A673 (cell line): ENCODE results near the gene GALNTL6. TPM values are rescaled to one million over a fixed set of nuclear protein-coding genes. Genes with fewer than 3 reads are reported as not detected.
"Not testable (repeated sequence)": the region's sequence is repeated elsewhere in the genome, so short reads cannot be mapped to it uniquely, and the experiment has no call there.

Experiments used
- BruUV-seq: library from RNA; stranded (reverse); fragments of 400-500 nt; replicated peaks from 2 replicates; lab custom pipeline; 2021; lab: Mats Ljungman, UMichigan
- CTCF ChIA-PET: fragments of 300-600 bp; sonication (Branson Sonifier 250); formaldehyde crosslinking; loops from one replicate; lab custom pipeline; 2022; ENCODE audit warnings: antibody characterized with exemption; lab: Charles Lee
- POLR2A ChIA-PET: fragments of 300-600 bp; sonication (Branson Sonifier 250); formaldehyde crosslinking; loops from one replicate; lab custom pipeline; 2022; ENCODE audit warnings: antibody characterized with exemption; ENCODE audit not compliant: low non-redundant PET; lab: Charles Lee
- DNase-seq: peaks from one replicate; pipeline ENCODE4 v3.0.0-alpha.2; 2015; ENCODE audit warnings: low spot score
- H3K27ac ChIP-seq: fragments of 200-600 bp; sonication (generic); 2 replicates; pipeline ENCODE4 v1.5.1; 2016; ENCODE audit warnings: mixed run types, low read depth, mild to moderate bottlenecking, mixed read lengths, antibody characterized with exemption, low read length; ENCODE audit not compliant: poor library complexity, severe bottlenecking
- H3K27me3 ChIP-seq: fragments of 200-600 bp; sonication (generic); replicated peaks from 2 replicates; pipeline ENCODE4 v1.6.1; 2017; ENCODE audit warnings: mixed run types, low read depth, mild to moderate bottlenecking, mixed read lengths, antibody characterized with exemption, low read length; ENCODE audit not compliant: insufficient read depth, poor library complexity
- H3K36me3 ChIP-seq: fragments of 200-600 bp; sonication (generic); 2 replicates; pipeline ENCODE4 v1.6.1; 2016; ENCODE audit warnings: mixed run types, mild to moderate bottlenecking, mixed read lengths, antibody characterized with exemption, low read length; ENCODE audit not compliant: insufficient read depth, poor library complexity, severe bottlenecking
- H3K4me1 ChIP-seq: fragments of 200-600 bp; sonication (generic); 2 replicates; pipeline ENCODE4 v1.6.1; 2017; ENCODE audit warnings: mixed run types, mild to moderate bottlenecking, mixed read lengths, antibody characterized with exemption, low read length; ENCODE audit not compliant: insufficient read depth, poor library complexity, severe bottlenecking
- H3K4me3 ChIP-seq: fragments of 200-600 bp; sonication (generic); 2 replicates; pipeline ENCODE4 v1.5.1; 2016; ENCODE audit warnings: low read depth, mixed run types, mild to moderate bottlenecking, mixed read lengths, low read length; ENCODE audit not compliant: poor library complexity, severe bottlenecking
- H3K9me3 ChIP-seq: fragments of 200-600 bp; sonication (generic); 2 replicates; pipeline ENCODE4 v1.6.1; 2016; ENCODE audit warnings: mixed run types, low read depth, mild to moderate bottlenecking, mixed read lengths, antibody characterized with exemption, low read length; ENCODE audit not compliant: poor library complexity, severe bottlenecking
- CTCF ChIP-seq: fragments of 300-800, 200-600 bp; sonication (generic); conservative IDR thresholded peaks from 2 replicates; pipeline ENCODE4 v1.5.1; 2017; ENCODE audit warnings: low read depth, mild to moderate bottlenecking, antibody characterized with exemption, low read length, moderate library complexity, mixed read lengths
- EZH2 ChIP-seq: fragments of 200-600 bp; sonication (generic); IDR thresholded peaks from 2 replicates; pipeline ENCODE4 v1.6.1; 2017; ENCODE audit warnings: borderline replicate concordance, low read depth, mild to moderate bottlenecking, mixed read lengths, antibody characterized with exemption, low read length; ENCODE audit not compliant: poor library complexity, severe bottlenecking
- intact Hi-C: fragments of 100-400 bp; cut with micrococcal nuclease; formaldehyde crosslinking; loops from one replicate; pipeline ENCODE4 v1.10.0; 2022; ENCODE audit not compliant: unreplicated experiment
- total RNA-seq: library from RNA; stranded (reverse); gene quantifications from 2 replicates; pipeline ENCODE4 v1.2.3, GENCODE V29; 2021

Gene GALNTL6
- total RNA-seq, 1 experiment from 2014 or later: 0.30 TPM

- ChIA-PET POLR2A (no interaction called here), CTCF (no interaction called here)
- no peak for DNase-seq
- Histone ChIP-seq H3K4me3 (no peak overlapping the region), H3K4me1 (no peaks in the 10 kb centered on the region), H3K27ac (no peak overlapping the region), H3K27me3 (no peaks in the 10 kb centered on the region), H3K36me3 (no peaks in the 10 kb centered on the region), H3K9me3 (no peaks in the 10 kb centered on the region)
- TF ChIP-seq CTCF (no peak), EZH2 (no peak)
- intact Hi-C loops: no loop called here
- BruUV-seq: no TSS peak
These were observed 1087.7 kb downstream of the GALNTL6 start for GRCh38 chr4:172900900-172901299.

- CTCF ChIA-PET, H3K9me3 ChIP-seq, BruUV-seq, POLR2A ChIA-PET, H3K4me1 ChIP-seq, H3K27me3 ChIP-seq, DNase-seq, intact Hi-C loops, H3K36me3 ChIP-seq, H3K4me3 ChIP-seq, H3K27ac ChIP-seq: not testable (repeated sequence)
These were observed 1099.3 kb downstream of the GALNTL6 start for GRCh38 chr4:172912468-172912867.

DNA sequence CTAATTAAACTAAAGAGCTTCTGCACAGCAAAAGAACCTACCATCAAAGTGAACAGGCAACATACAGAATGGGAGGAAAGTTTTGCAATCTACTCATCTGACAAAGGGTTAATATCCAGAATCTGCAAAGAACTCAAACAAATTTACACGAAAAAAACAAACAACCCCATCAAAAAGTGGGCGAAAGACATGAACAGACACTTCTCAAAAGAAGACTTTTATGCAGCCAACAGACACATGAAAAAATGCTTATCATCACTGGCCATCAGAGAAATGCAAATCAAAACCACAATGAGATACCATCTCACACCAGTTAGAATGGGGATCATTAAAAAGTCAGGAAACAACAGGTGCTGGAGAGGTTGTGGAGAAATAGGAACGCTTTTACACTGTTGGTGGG lies 1104.2 kb downstream of the GALNTL6 start:
- BruUV-seq, intact Hi-C loops, H3K36me3 ChIP-seq, H3K4me1 ChIP-seq, DNase-seq, H3K9me3 ChIP-seq, H3K27ac ChIP-seq, POLR2A ChIA-PET, CTCF ChIA-PET, H3K4me3 ChIP-seq, H3K27me3 ChIP-seq: not testable (repeated sequence)

DNA sequence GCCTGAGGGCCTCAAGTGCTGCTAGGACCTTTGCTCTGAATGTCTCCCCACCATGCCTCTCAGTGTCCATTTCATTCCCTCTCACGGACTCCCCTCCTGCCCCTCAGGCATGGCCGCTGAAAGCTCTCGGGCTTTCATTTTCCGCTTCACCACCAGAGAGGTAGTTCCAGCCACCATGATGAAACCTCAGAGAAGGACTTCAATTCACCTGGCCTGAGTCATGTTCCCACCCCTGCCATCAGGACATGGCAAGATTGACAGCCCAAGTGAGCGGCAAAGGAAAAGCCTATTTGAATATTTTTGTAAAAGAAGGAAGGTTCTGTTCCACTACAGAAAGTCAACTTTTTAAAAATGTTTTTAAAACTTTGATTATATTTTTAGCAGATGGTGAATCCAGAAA lies 1106.1 kb downstream of the GALNTL6 start:
- no peaks in the 10 kb centered on the region for H3K36me3 ChIP-seq
- DNase-seq: no peak
- CTCF ChIA-PET: no interaction called here
- POLR2A ChIA-PET: interaction anchor here (0.6 kb wide), 1 partner anchor 696 kb away, joined by 3 read pairs; no protein-coding TSS in a partner anchor
- no peaks in the 10 kb centered on the region for H3K27me3 ChIP-seq
- H3K9me3 ChIP-seq: no peaks in the 10 kb centered on the region
- no peak overlapping the region for H3K27ac ChIP-seq
- no peak for TF ChIP-seq EZH2
- TF ChIP-seq CTCF: no peak
- no peak overlapping the region for H3K4me3 ChIP-seq
- BruUV-seq: no TSS peak
- intact Hi-C loops: no loop called here
- H3K4me1 ChIP-seq: no peaks in the 10 kb centered on the region
